Trophoblast cell (in vitro differentiated cells and primary cell): ENCODE measurements around the gene QKI.

Experiments
- DNase-seq, 2 donors: peaks; one replicate each; pipeline ENCODE4 v3.0.0-alpha.2; 2016
- H2AFZ ChIP-seq: 2 replicates; pipeline ENCODE4 v1.6.1; 2013; ENCODE audit warnings: low read length, moderate library complexity, mild to moderate bottlenecking; ENCODE audit not compliant: insufficient read depth, poor library complexity
- H2AK5ac ChIP-seq: 2 replicates; pipeline ENCODE4 v1.6.1; 2013; ENCODE audit warnings: mild to moderate bottlenecking, low read length
- H2BK120ac ChIP-seq: 2 replicates; pipeline ENCODE4 v1.6.1; 2013; ENCODE audit warnings: low read length, mild to moderate bottlenecking, moderate library complexity; ENCODE audit not compliant: insufficient read depth, poor library complexity
- H2BK12ac ChIP-seq: 2 replicates; pipeline ENCODE4 v1.6.1; 2013; ENCODE audit warnings: mild to moderate bottlenecking, low read length, moderate library complexity
- H2BK5ac ChIP-seq: 2 replicates; pipeline ENCODE4 v1.6.1; 2013; ENCODE audit warnings: low read length, low read depth, moderate library complexity, mild to moderate bottlenecking; ENCODE audit not compliant: poor library complexity
- H3K14ac ChIP-seq: 2 replicates; pipeline ENCODE4 v1.6.1; 2013; ENCODE audit warnings: mild to moderate bottlenecking, low read length
- H3K18ac ChIP-seq: 2 replicates; pipeline ENCODE4 v1.6.1; 2013; ENCODE audit warnings: mild to moderate bottlenecking, low read length
- H3K23ac ChIP-seq: 2 replicates; pipeline ENCODE4 v1.6.1; 2013; ENCODE audit warnings: low read length
- H3K27ac ChIP-seq: 2 replicates; pipeline ENCODE4 v1.5.1; 2013; ENCODE audit warnings: low read depth, mild to moderate bottlenecking, inconsistent platforms, low read length, moderate library complexity
- H3K27me3 ChIP-seq: 2 replicates; pipeline ENCODE4 v1.6.1; 2013; ENCODE audit warnings: inconsistent platforms, mild to moderate bottlenecking, low read length, moderate library complexity; ENCODE audit not compliant: insufficient read depth
- H3K36me3 ChIP-seq, 2 experiments: 1 replicate in 1 of 2; 2 replicates in 1 of 2; pipeline ENCODE4 v1.6.1; 2013; ENCODE audit warnings: low read length in 2 of 2, mild to moderate bottlenecking in 2 of 2, moderate library complexity in 1 of 2; ENCODE audit not compliant: insufficient read depth in 2 of 2, control insufficient read depth in 1 of 2
- H3K4ac ChIP-seq: 2 replicates; pipeline ENCODE4 v1.6.1; 2013; ENCODE audit warnings: low read depth, mild to moderate bottlenecking, low read length, moderate library complexity
- H3K4me1 ChIP-seq, 2 experiments: 1 replicate in 1 of 2; 2 replicates in 1 of 2; pipeline ENCODE4 v1.6.1; 2013; ENCODE audit warnings: low read length in 2 of 2, mild to moderate bottlenecking in 2 of 2, moderate library complexity in 1 of 2; ENCODE audit not compliant: insufficient read depth in 2 of 2, control insufficient read depth in 1 of 2
- H3K4me2 ChIP-seq: 2 replicates; pipeline ENCODE4 v1.6.1; 2013; ENCODE audit warnings: inconsistent platforms, mild to moderate bottlenecking, low read length, moderate library complexity
- H3K4me3 ChIP-seq: 2 replicates; pipeline ENCODE4 v1.5.1; 2013; ENCODE audit warnings: mild to moderate bottlenecking, low read depth, low read length, inconsistent platforms
- H3K79me1 ChIP-seq: one replicate; pipeline ENCODE4 v1.6.1; 2013; ENCODE audit warnings: low read length
- H3K79me2 ChIP-seq: 2 replicates; pipeline ENCODE4 v1.6.1; 2013; ENCODE audit warnings: low read length, mild to moderate bottlenecking; ENCODE audit not compliant: control insufficient read depth, insufficient read depth, poor library complexity
- H3K9ac ChIP-seq: 2 replicates; pipeline ENCODE4 v1.6.1; 2013; ENCODE audit warnings: mild to moderate bottlenecking, low read length
- H3K9me3 ChIP-seq: 2 replicates; pipeline ENCODE4 v1.6.1; 2013; ENCODE audit warnings: low read depth, mild to moderate bottlenecking, control low read depth, inconsistent platforms, low read length; ENCODE audit not compliant: insufficient read depth
- H4K12ac ChIP-seq: 2 replicates; pipeline ENCODE4 v1.6.1; 2013; ENCODE audit warnings: low read depth, mild to moderate bottlenecking, low read length, moderate library complexity
- H4K8ac ChIP-seq: 2 replicates; pipeline ENCODE4 v1.6.1; 2013; ENCODE audit warnings: low read depth, mild to moderate bottlenecking, low read length, moderate library complexity
- H4K91ac ChIP-seq: one replicate; pipeline ENCODE4 v1.6.1; 2013; ENCODE audit warnings: low read depth, mild to moderate bottlenecking, low read length, moderate library complexity
- WGBS: extraction: QIAGEN DNeasy Blood & Tissue Kit; methylation state at CpG from one replicate; pipeline ENCODE4 v1.1.7; 2013; ENCODE audit warnings: missing lambda C conversion rate; ENCODE audit not compliant: insufficient read length, insufficient coverage; ENCODE audit errors: extremely low coverage; 5-methylcytosine and 5-hydroxymethylcytosine counted together

Gene QKI

GRCh38 chr6:163613025-163613424 lies 198.5 kb downstream of the QKI start:
- no peak overlapping the region for H2BK12ac ChIP-seq
- no peaks in the 10 kb centered on the region for H3K79me2 ChIP-seq
- H3K9ac ChIP-seq: no peak overlapping the region
- H2AK5ac ChIP-seq: no peak overlapping the region
- H4K12ac ChIP-seq: no peak overlapping the region
- H3K4me1 ChIP-seq: no peaks in the 10 kb centered on the region
- DNase-seq: no peak
- no peak overlapping the region for H3K4me2 ChIP-seq
- no peak overlapping the region for H4K8ac ChIP-seq
- H4K91ac ChIP-seq: no peak overlapping the region
- no peak overlapping the region for H3K27ac ChIP-seq
- no peaks in the 10 kb centered on the region for H3K36me3 ChIP-seq
- no peak overlapping the region for H2AFZ ChIP-seq
- no peak overlapping the region for H3K4me3 ChIP-seq
- no peak overlapping the region for H3K4ac ChIP-seq
- no peaks in the 10 kb centered on the region for H3K79me1 ChIP-seq
- no CpG with 5 or more reads among the region's 8 CpGs for WGBS
- no peak overlapping the region for H2BK5ac ChIP-seq
- no peak overlapping the region for H3K14ac ChIP-seq
- H3K9me3 ChIP-seq: no peaks in the 10 kb centered on the region
- no peaks in the 10 kb centered on the region for H3K27me3 ChIP-seq
- H2BK120ac ChIP-seq: no peak overlapping the region
- no peak overlapping the region for H3K18ac ChIP-seq
- no peak overlapping the region for H3K23ac ChIP-seq

GRCh38 chr6:163613668-163614067 lies 199.2 kb downstream of the QKI start:
- Histone ChIP-seq H3K4me3 (no peak overlapping the region), H2BK12ac (no peak overlapping the region), H3K4me1 (no peaks in the 10 kb centered on the region), H4K91ac (no peak overlapping the region), H4K8ac (no peak overlapping the region), H3K4me2 (no peak overlapping the region), H3K4ac (no peak overlapping the region), H2AFZ (no peak overlapping the region), H3K79me2 (no peaks in the 10 kb centered on the region), H3K9me3 (no peaks in the 10 kb centered on the region), H3K79me1 (no peaks in the 10 kb centered on the region), H2AK5ac (no peak overlapping the region), H3K14ac (no peak overlapping the region), H2BK120ac (no peak overlapping the region), H4K12ac (no peak overlapping the region), H2BK5ac (no peak overlapping the region), H3K27me3 (no peaks in the 10 kb centered on the region), H3K23ac (no peak overlapping the region), H3K27ac (no peak overlapping the region), H3K18ac (no peak overlapping the region), H3K36me3 (no peaks in the 10 kb centered on the region), H3K9ac (no peak overlapping the region)
- no peak for DNase-seq
- WGBS: no CpG with 5 or more reads among the region's 3 CpGs

- Histone ChIP-seq H2BK120ac (no peak overlapping the region), H2AFZ (no peak overlapping the region), H3K36me3 (no peaks in the 10 kb centered on the region), H3K27me3 (no peaks in the 10 kb centered on the region), H3K18ac (no peak overlapping the region), H3K4me3 (no peak overlapping the region), H2AK5ac (no peak overlapping the region), H3K23ac (no peak overlapping the region), H3K4me1 (no peaks in the 10 kb centered on the region), H3K9me3 (peaks cover 2% of the 10 kb centered on the region), H3K9ac (no peak overlapping the region), H4K12ac (no peak overlapping the region), H3K4me2 (no peak overlapping the region), H2BK5ac (no peak overlapping the region), H3K79me1 (no peaks in the 10 kb centered on the region), H3K14ac (no peak overlapping the region), H4K91ac (no peak overlapping the region), H2BK12ac (no peak overlapping the region), H4K8ac (no peak overlapping the region), H3K27ac (no peak overlapping the region), H3K4ac (no peak overlapping the region), H3K79me2 (no peaks in the 10 kb centered on the region)
- DNase-seq: no peak
- WGBS: no CpG with 5 or more reads among the region's 4 CpGs
Observed at GRCh38 chr6:163616452-163616851, 201.9 kb downstream of the QKI start.

GRCh38 chr6:163617549-163617948 lies 203.0 kb downstream of the QKI start:
- Histone ChIP-seq H3K9ac (no peak overlapping the region), H3K27ac (no peak overlapping the region), H3K14ac (no peak overlapping the region), H2BK5ac (no peak overlapping the region), H2AK5ac (no peak overlapping the region), H4K8ac (no peak overlapping the region), H4K91ac (no peak overlapping the region), H3K4me3 (no peak overlapping the region), H2BK12ac (no peak overlapping the region), H3K4ac (no peak overlapping the region), H4K12ac (no peak overlapping the region), H3K36me3 (no peaks in the 10 kb centered on the region), H3K4me2 (no peak overlapping the region), H2BK120ac (no peak overlapping the region), H3K23ac (no peak overlapping the region), H3K4me1 (no peaks in the 10 kb centered on the region), H2AFZ (no peak overlapping the region), H3K9me3 (peaks cover 2% of the 10 kb centered on the region), H3K18ac (no peak overlapping the region), H3K79me2 (no peaks in the 10 kb centered on the region), H3K27me3 (no peaks in the 10 kb centered on the region), H3K79me1 (no peaks in the 10 kb centered on the region)
- no peak for DNase-seq
- no CpG with 5 or more reads among the region's 6 CpGs for WGBS
